OCI-LY7 (cell line): Measurements from ENCODE around the gene APOA1.

Source experiments
- EZH2phosphoT487 ChIP-seq: fragments of 200-600 bp; sonication (generic); IDR thresholded peaks from 2 replicates; pipeline ENCODE4 v1.6.1; 2018; ENCODE audit warnings: low read depth, borderline replicate concordance, mild to moderate bottlenecking, mixed run types, antibody characterized with exemption, low read length, moderate library complexity, mixed read lengths
- TF ChIP-seq, protein P1 (sequence below): fragments of 200-600 bp; sonication (generic); conservative IDR thresholded peaks from 2 replicates; pipeline ENCODE4 v1.5.1; 2014; ENCODE audit warnings: mild to moderate bottlenecking, antibody characterized with exemption, low read length, moderate library complexity, mixed read lengths

DNA sequence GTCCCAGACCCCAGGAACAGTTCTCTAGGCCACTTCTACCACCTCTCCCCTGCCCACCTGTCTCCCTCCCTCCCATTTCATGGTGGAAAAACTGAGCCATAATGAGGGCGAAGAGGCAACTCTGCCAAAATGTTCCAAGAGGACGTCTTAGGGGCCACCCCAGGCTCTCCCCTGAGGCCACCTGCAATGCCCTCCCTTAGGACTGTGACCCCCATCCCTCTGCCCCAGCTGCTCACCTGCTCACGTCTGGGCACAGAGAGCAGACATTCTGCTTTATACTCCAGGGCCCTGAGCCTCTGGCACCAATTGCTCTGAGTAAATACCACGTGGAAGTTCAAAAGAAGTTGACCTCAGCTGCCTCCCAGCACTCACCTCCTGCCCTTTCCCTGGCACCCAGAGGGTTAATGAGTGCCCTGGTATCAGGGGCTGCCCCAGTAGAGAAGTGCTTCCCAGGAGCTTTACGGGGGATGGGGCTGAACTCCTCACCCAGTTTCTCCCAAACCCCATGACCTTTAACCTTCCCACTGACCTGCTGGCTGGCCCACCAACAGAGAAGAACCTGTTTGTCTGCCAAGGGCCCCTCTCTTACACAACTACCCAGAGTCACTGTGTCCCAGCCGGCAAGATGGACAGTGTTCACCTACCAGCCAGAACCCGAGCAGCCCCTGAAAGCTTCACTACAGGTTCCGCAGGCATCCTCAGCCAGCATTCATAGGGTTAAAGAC, 45.1 kb downstream of the APOA1 start:
- TF ChIP-seq, protein P1, sequence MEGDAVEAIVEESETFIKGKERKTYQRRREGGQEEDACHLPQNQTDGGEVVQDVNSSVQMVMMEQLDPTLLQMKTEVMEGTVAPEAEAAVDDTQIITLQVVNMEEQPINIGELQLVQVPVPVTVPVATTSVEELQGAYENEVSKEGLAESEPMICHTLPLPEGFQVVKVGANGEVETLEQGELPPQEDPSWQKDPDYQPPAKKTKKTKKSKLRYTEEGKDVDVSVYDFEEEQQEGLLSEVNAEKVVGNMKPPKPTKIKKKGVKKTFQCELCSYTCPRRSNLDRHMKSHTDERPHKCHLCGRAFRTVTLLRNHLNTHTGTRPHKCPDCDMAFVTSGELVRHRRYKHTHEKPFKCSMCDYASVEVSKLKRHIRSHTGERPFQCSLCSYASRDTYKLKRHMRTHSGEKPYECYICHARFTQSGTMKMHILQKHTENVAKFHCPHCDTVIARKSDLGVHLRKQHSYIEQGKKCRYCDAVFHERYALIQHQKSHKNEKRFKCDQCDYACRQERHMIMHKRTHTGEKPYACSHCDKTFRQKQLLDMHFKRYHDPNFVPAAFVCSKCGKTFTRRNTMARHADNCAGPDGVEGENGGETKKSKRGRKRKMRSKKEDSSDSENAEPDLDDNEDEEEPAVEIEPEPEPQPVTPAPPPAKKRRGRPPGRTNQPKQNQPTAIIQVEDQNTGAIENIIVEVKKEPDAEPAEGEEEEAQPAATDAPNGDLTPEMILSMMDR: no peak
- no peak for TF ChIP-seq EZH2phosphoT487
